ENCODE data around the gene RPH3AL. TPM values are rescaled to one million over a fixed set of nuclear protein-coding genes. Genes with fewer than 3 reads are reported as not detected.

Gene RPH3AL
- polyA plus RNA-seq, 1 experiment = 4.0 TPM

DNA sequence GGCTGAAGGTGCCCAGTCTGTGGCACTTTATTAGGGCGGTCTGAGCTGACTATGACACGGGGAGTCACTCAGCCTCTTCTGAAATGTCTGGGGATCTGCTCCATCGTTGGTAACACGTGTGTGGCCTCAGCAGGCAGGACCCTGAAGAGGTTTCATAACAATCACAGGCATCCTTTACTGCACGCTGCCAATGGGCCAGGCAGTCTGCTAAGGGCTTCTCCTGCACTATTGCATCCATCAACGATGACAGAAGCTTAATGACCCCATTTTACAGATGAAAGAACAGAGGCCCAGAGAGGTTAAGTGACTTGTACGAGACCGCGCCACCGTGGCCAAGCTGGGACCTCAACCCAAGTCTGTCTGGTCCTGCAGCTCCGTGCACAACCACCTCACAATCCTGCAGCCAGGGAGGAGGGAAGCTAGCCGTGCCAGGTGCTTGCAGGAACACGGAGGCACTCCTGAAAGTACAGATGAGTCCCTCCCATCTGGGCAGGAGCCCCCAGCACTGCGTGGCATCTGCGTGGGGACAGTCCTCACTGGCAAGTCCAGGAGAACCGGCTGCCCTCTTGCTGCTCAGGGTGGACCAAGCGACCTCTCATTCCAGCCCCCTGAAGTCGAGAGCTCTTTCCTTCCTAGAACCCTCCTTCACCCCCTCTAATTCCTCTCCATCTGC lies 40.0 kb downstream of the RPH3AL start:
- Histone ChIP-seq H3K4me3 (ENCODE audit: low read depth, low read length) (no peak overlapping the region), H3K27me3 (ENCODE audit: control insufficient read depth, insufficient read depth, low read length) (peaks cover 1% of the 10 kb centered on the region), H3K36me3 (ENCODE audit: control insufficient read depth, insufficient read depth, low read length) (no peaks in the 10 kb centered on the region)
- TF ChIP-seq, protein P1, sequence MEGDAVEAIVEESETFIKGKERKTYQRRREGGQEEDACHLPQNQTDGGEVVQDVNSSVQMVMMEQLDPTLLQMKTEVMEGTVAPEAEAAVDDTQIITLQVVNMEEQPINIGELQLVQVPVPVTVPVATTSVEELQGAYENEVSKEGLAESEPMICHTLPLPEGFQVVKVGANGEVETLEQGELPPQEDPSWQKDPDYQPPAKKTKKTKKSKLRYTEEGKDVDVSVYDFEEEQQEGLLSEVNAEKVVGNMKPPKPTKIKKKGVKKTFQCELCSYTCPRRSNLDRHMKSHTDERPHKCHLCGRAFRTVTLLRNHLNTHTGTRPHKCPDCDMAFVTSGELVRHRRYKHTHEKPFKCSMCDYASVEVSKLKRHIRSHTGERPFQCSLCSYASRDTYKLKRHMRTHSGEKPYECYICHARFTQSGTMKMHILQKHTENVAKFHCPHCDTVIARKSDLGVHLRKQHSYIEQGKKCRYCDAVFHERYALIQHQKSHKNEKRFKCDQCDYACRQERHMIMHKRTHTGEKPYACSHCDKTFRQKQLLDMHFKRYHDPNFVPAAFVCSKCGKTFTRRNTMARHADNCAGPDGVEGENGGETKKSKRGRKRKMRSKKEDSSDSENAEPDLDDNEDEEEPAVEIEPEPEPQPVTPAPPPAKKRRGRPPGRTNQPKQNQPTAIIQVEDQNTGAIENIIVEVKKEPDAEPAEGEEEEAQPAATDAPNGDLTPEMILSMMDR (IDR thresholded peaks at IDR 0.05; ENCODE audit: insufficient read depth, low read depth, low read length) = no peak
- DNase-seq (ENCODE audit: low read depth) = no peak
- ChIA-PET POLR2A (no interaction called here), CTCF (no interaction called here)

DNA sequence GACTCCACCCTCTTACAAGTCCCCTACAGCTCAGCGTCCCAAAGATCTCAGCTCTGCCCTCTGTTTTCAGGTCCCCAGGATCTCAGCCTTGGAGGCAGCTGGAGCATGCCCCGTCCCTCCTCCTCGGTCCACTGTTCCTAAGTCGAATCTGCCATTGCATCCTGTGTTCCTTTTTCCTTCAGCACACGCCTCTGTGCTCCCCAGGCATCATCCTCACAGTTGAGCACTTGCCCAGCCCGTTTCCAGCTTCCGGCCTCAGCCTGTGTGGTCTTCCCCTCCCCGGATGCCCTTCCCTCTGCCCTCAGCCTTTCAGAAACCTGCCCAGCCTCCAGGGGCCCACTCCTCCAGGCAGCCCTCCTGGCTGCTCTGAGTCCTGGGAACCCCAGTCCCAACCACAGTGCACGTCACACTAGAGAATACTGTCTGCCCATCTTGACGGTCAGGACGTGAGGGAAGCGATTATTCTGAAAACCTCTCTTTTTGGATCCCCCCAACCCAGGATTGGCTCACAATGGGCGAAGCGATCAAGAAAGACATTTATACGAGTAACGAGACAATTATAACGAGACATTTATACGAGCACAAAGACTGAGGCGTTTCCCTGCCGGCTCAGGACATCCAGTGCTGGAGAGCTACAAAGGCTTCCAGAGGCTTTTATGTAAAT lies 41.4 kb downstream of the RPH3AL start:
- POLR2A ChIA-PET = no interaction called here
- Histone ChIP-seq H3K4me3 (ENCODE audit: low read depth, low read length) (no peak overlapping the region), H3K27me3 (ENCODE audit: control insufficient read depth, insufficient read depth, low read length) (peaks cover 1% of the 10 kb centered on the region), H3K36me3 (ENCODE audit: control insufficient read depth, insufficient read depth, low read length) (no peaks in the 10 kb centered on the region)
- DNase-seq (ENCODE audit: low read depth) = no peak
- TF ChIP-seq, protein P1 (IDR thresholded peaks at IDR 0.05; ENCODE audit: insufficient read depth, low read depth, low read length) = no peak
- CTCF ChIA-PET = interaction anchor here (0.8 kb wide), 1 partner anchor 11 kb away, joined by 3 read pairs; no protein-coding TSS in a partner anchor

DNA sequence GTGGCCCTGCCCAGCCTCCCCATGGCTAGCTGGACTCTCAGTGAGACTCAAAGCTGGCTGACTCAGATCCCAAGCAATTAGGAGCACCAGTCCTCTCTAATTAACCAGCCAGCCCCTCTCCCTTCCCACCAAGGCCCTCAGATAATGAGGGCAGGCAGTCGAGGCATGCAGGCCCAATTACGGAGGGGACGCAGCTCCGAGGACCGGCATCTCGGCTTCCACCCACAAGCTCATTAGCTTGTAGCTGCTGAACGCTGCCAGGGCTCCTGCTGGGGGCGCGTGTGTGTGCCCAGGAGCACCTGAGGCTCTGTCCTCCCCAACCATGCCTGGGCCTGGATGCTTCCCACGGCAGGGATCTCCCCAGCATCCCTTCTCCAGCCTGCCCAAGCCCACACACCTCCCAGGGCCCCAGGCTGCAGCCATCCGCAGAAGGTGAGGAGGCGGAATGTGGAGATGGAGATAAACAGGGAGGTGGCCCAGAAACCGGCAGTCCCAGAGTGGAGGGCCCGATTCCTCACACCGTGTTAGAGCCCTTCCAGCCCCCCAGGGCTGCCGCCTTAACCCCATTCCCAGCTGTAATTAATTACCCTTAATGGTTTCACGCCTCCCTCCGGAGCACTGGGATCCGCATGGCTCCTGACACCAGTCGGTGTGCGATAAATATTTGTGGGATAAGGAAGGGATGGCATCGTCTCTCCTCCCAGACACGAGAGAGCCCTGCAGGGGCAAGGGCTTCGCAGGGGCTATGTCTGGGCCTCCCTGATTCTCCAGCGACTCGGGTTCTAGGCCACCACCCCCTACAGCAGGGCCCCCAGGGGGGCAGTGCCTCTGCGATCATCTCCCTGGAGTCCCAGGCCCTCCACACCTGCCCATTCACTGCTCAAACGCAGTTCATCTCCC lies 42.2 kb downstream of the RPH3AL start:
- Histone ChIP-seq H3K4me3 (ENCODE audit: low read depth, low read length) (no peak overlapping the region), H3K27me3 (ENCODE audit: control insufficient read depth, insufficient read depth, low read length) (peaks cover 1% of the 10 kb centered on the region), H3K36me3 (ENCODE audit: control insufficient read depth, insufficient read depth, low read length) (no peaks in the 10 kb centered on the region)
- DNase-seq (ENCODE audit: low read depth) = no peak
- POLR2A ChIA-PET = no interaction called here
- CTCF ChIA-PET = interaction anchor here (0.8 kb wide), 2 partner anchors 10 to 16 kb away, joined by 3 to 4 read pairs; no protein-coding TSS in a partner anchor
- TF ChIP-seq, protein P1 (IDR thresholded peaks at IDR 0.05; ENCODE audit: insufficient read depth, low read depth, low read length) = no peak

GRCh38 chr17:309361-309888 lies 43.2 kb downstream of the RPH3AL start:
- H3K36me3 ChIP-seq (ENCODE audit: control insufficient read depth, insufficient read depth, low read length) = no peaks in the 10 kb centered on the region
- no peak for DNase-seq (ENCODE audit: low read depth)
- ChIA-PET POLR2A (no interaction called here), CTCF (no interaction called here)
- H3K4me3 ChIP-seq (ENCODE audit: low read depth, low read length) = no peak overlapping the region
- TF ChIP-seq, protein P1 (IDR thresholded peaks at IDR 0.05; ENCODE audit: insufficient read depth, low read depth, low read length) = peak; percentile 37
- peaks cover 1% of the 10 kb centered on the region for H3K27me3 ChIP-seq (ENCODE audit: control insufficient read depth, insufficient read depth, low read length)
